Measurements from ENCODE around the gene NPB.

NPB gene

DNA sequence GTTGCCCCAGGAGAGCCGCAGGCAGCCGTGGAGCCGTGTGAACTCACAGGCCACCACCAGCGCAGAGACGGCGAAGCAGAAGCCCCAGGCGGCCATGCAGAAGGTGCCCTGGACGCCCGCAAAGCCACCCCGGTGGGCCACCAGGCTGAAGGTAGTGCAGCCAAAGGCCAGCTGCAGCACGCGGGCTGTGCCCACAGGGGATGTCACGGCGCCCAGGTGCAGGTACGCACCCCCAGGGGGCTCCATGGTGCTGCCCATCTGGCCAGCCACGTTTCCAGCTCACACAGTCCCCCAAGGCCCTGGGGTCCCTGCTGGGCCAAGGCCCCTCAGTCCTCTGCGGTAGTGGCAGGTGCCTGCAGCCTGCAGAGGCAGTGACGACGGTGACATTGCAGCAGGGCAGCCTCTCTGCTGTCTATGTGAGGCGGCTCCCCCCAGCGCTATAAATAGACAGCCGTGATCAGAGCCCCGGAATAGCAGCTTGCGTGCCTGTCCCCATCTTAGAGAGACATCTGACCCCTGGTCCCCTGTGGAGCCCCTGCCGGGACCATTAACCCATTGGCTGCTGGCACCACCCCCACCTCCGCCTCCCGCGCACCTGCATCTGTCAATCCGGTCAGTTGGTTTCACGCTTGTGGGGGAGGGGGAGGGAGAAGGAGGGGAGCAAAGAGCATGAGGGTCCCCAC, 39.6 kb downstream of the NPB start:
- DNase-seq (ENCODE audit: low read depth): no peak

GRCh38 chr17:81942167-81942553, 40.1 kb downstream of the NPB start:
- DNase-seq (ENCODE audit: low read depth): no peak

DNA sequence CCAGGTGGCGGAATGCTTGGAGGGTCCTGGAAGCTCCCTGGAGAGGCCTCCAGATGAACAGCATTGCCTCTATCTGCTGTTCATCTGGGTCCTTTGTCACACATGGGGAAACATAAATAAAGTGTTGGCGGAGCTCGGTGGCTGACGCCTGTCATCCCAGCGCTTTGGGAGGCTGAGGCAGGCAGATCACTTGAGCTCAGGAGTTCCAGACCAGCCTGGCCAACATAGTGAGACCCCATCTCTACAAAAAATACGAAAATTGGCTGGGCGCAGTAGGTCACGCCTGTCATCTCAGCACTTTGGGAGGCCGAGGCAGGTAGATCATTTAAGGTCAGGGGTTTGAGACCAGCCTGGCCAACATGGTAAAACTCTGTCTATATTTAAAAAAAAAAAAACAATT, 42.8 kb downstream of the NPB start:
- DNase-seq (ENCODE audit: low read depth): no peak

GRCh38 chr17:81947189-81947588, 45.2 kb downstream of the NPB start, which contains the start of gene MYADML2:
TSS of gene MYADML2 (minus strand) at chr17:81947233. CDS start at chr17:81941741, 5,492 bp downstream.
- DNase-seq (ENCODE audit: low read depth): no peak

- no peak for DNase-seq (ENCODE audit: low read depth)
Observed at GRCh38 chr17:81948635-81949378, 46.8 kb downstream of the NPB start.

DNA sequence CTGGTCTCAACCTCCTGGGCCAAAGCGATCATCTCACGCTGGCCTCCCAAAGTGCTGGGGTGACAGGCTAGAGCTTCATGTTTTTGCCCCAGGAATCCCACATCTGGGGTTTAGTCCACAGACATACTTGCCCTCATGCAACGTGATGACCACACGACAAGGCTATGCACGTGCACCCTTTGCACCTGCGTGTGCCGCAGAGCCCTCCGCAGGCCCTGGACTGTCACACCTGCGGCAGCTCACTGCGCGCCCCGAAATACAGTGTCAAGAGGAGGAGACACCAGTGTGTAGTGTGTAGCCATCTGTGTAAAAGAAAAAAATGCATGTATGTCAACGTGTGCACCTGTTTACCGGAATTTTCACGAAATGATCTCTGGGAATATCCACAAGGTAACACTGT, 48.5 kb downstream of the NPB start:
- DNase-seq (ENCODE audit: low read depth): no peak

GRCh38 chr17:81951785-81952684, 50.0 kb downstream of the NPB start:
- DNase-seq (ENCODE audit: low read depth): no peak

Data from stimulated activated CD8-positive, alpha-beta memory T cell treated with anti-CD3 and anti-CD28 coated beads, Interleukin-15, amount 100 ng/mL, for 1 hour (primary cell).